Neural progenitor cell (in vitro differentiated cells): Measurements from ENCODE around the gene FTSJ3. TPM values are rescaled to one million over a fixed set of nuclear protein-coding genes. Genes with fewer than 3 reads are reported as not detected.

ENCODE experiments used
- DNase-seq: peaks from one replicate; pipeline ENCODE4 v3.0.0-alpha.2; 2016; ENCODE audit warnings: low spot score
- H2AFZ ChIP-seq: fragments of 200-600 bp; sonication (generic); replicated peaks from 2 replicates; pipeline ENCODE4 v1.6.1; 2016; ENCODE audit warnings: antibody characterized with exemption
- H3F3A ChIP-seq: fragments of 200-600 bp; sonication (generic); 2 replicates; pipeline ENCODE4 v1.6.1; 2016; ENCODE audit warnings: antibody characterized with exemption, low read depth
- H3K27ac ChIP-seq: fragments of 200-600 bp; sonication (generic); 2 replicates; pipeline ENCODE4 v1.5.1; 2016; ENCODE audit warnings: mild to moderate bottlenecking
- H3K27me3 ChIP-seq: fragments of 200-600 bp; sonication (generic); 2 replicates; pipeline ENCODE4 v1.6.1; 2016; ENCODE audit warnings: mild to moderate bottlenecking, moderate library complexity
- H3K36me3 ChIP-seq: fragments of 200-600 bp; sonication (generic); 2 replicates; pipeline ENCODE4 v1.5.1; 2016
- H3K4me1 ChIP-seq: fragments of 200-600 bp; sonication (generic); 2 replicates; pipeline ENCODE4 v1.6.1; 2016; ENCODE audit warnings: mixed run types
- H3K4me2 ChIP-seq: fragments of 200-600 bp; sonication (generic); 2 replicates; pipeline ENCODE4 v1.6.1; 2016
- H3K4me3 ChIP-seq: fragments of 200-600 bp; sonication (generic); 2 replicates; pipeline ENCODE4 v1.5.1; 2016
- H3K79me2 ChIP-seq: fragments of 200-600 bp; sonication (generic); 2 replicates; pipeline ENCODE4 v1.6.1; 2016; ENCODE audit warnings: low read depth
- H3K9ac ChIP-seq: fragments of 200-600 bp; sonication (generic); 2 replicates; pipeline ENCODE4 v1.6.1; 2016
- H3K9me3 ChIP-seq: fragments of 200-600 bp; sonication (generic); 2 replicates; pipeline ENCODE4 v1.5.1; 2016; ENCODE audit warnings: low read depth
- H4K20me1 ChIP-seq: fragments of 200-600 bp; sonication (generic); 2 replicates; pipeline ENCODE4 v1.6.1; 2016; ENCODE audit warnings: low read depth
- H3K27ac Mint-ChIP-seq: 3 replicates; pipeline ENCODE4 v1.8.0; 2021; ENCODE audit warnings: mixed read lengths
- H3K27me3 Mint-ChIP-seq: 2 replicates; pipeline ENCODE4 v1.8.0; 2022; ENCODE audit warnings: low read depth, mild to moderate bottlenecking, inconsistent platforms, moderate library complexity, mixed read lengths; ENCODE audit not compliant: insufficient read depth
- H3K36me3 Mint-ChIP-seq: 3 replicates; pipeline ENCODE4 v1.8.0; 2021; ENCODE audit warnings: mixed read lengths
- H3K4me1 Mint-ChIP-seq: 3 replicates; pipeline ENCODE4 v1.8.0; 2021; ENCODE audit warnings: mixed read lengths
- H3K4me3 Mint-ChIP-seq: 3 replicates; pipeline ENCODE4 v1.8.0; 2021; ENCODE audit warnings: mild to moderate bottlenecking, moderate library complexity, mixed read lengths
- H3K9me3 Mint-ChIP-seq: 3 replicates; pipeline ENCODE4 v1.8.0; 2020; ENCODE audit warnings: mixed read lengths
- EZH2 ChIP-seq: fragments of 200-600 bp; sonication (generic); IDR thresholded peaks from 2 replicates; pipeline ENCODE4 v1.6.1; 2017; ENCODE audit warnings: antibody characterized with exemption, mild to moderate bottlenecking, moderate library complexity
- EZH2phosphoT487 ChIP-seq: fragments of 200-600 bp; sonication (generic); IDR thresholded peaks from 2 replicates; pipeline ENCODE4 v1.6.1; 2017; ENCODE audit warnings: antibody characterized with exemption
- total RNA-seq: library from RNA; depleted of rRNA; stranded (reverse); fragments of >200 nt; gene quantifications from 2 replicates; pipeline ENCODE4 v1.2.3, GENCODE V29; 2015; ENCODE audit warnings: low replicate concordance
- TF ChIP-seq, protein P1 (sequence below): fragments of 200-600 bp; sonication (generic); IDR thresholded peaks from 2 replicates; pipeline ENCODE4 v1.5.1; 2017; ENCODE audit warnings: antibody characterized with exemption, mild to moderate bottlenecking

FTSJ3 gene
- total RNA-seq, 1 donor from 2014 or later, result 21.8 TPM

DNA sequence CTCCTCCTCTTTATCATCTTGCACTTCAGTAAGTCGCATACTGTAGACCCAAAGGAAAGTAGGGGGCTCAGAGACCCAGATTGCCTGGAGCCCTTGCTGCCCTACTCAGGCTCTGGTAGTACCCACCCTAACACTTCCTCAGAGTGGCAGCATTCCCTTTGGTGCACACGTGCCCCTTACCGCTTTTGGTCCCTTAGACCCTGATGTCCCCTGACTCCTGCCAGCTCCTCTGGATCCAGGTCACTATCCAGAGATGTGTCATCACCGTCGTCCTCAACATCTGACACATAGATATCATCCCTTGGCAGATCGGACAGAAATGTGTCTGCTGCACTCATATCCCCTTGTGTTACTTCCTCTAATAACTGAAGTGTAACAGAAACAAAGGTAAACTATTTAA is 5.7 kb downstream of the FTSJ3 start:
- Mint-ChIP-seq H3K27me3 (peaks cover 4% of the 10 kb centered on the region), H3K4me1 (peaks cover 11% of the 10 kb centered on the region), H3K36me3 (peaks cover 53% of the 10 kb centered on the region), H3K27ac (no peak overlapping the region), H3K9me3 (no peaks in the 10 kb centered on the region), H3K4me3 (no peak overlapping the region)
- Histone ChIP-seq H2AFZ (no peak overlapping the region), H3K27ac (no peak overlapping the region), H3K4me3 (no peak overlapping the region), H3K79me2 (peaks cover 20% of the 10 kb centered on the region), H3F3A (peaks cover 22% of the 10 kb centered on the region), H3K36me3 (peaks cover 21% of the 10 kb centered on the region), H3K9ac (no peak overlapping the region), H3K4me1 (peaks cover 4% of the 10 kb centered on the region), H4K20me1 (peaks cover 45% of the 10 kb centered on the region), H3K27me3 (no peaks in the 10 kb centered on the region), H3K4me2 (no peak overlapping the region), H3K9me3 (no peaks in the 10 kb centered on the region)
- no peak for DNase-seq
- TF ChIP-seq, protein P1, sequence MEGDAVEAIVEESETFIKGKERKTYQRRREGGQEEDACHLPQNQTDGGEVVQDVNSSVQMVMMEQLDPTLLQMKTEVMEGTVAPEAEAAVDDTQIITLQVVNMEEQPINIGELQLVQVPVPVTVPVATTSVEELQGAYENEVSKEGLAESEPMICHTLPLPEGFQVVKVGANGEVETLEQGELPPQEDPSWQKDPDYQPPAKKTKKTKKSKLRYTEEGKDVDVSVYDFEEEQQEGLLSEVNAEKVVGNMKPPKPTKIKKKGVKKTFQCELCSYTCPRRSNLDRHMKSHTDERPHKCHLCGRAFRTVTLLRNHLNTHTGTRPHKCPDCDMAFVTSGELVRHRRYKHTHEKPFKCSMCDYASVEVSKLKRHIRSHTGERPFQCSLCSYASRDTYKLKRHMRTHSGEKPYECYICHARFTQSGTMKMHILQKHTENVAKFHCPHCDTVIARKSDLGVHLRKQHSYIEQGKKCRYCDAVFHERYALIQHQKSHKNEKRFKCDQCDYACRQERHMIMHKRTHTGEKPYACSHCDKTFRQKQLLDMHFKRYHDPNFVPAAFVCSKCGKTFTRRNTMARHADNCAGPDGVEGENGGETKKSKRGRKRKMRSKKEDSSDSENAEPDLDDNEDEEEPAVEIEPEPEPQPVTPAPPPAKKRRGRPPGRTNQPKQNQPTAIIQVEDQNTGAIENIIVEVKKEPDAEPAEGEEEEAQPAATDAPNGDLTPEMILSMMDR, result no peak
- TF ChIP-seq EZH2 (no peak), EZH2phosphoT487 (no peak)

DNA sequence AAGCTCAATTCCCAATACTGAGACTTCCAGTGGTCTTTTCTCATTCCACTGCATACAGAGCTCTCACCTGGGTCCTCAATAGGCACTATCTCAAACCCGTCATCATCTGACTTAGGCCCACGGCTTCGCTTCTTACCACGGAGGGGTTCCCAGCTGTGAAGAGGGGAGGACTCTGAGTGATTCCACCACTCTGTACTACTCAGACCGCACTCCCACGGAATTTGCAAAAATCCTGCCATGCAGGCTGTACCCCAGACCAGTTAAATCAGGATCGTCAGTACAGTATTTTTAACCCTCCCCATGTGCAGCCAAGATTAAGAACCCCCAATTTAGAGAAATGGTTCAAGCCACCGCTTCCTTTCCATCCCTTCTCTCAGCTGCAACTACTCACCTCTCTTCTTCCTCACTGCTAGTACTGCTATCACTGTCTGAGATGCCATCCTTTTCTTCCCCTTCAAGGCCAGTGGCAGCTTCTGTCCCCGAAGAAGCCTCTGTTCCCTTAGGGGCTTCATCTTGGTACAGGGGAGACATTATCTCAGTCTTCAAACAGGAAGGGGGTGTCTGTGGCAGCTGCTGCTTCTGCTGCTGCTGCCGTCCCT is 6.4 kb downstream of the FTSJ3 start:
- H3K4me2 ChIP-seq, result no peak overlapping the region
- peaks cover 53% of the 10 kb centered on the region for H3K36me3 Mint-ChIP-seq
- H3K9me3 Mint-ChIP-seq, result no peaks in the 10 kb centered on the region
- peaks cover 4% of the 10 kb centered on the region for H3K4me1 ChIP-seq
- H3K27me3 ChIP-seq, result no peaks in the 10 kb centered on the region
- H3K9me3 ChIP-seq, result no peaks in the 10 kb centered on the region
- H3K4me3 ChIP-seq, result no peak overlapping the region
- peaks cover 28% of the 10 kb centered on the region for H3K36me3 ChIP-seq
- peaks cover 6% of the 10 kb centered on the region for H3K4me1 Mint-ChIP-seq
- H3K9ac ChIP-seq, result no peak overlapping the region
- no peak for DNase-seq
- peaks cover 29% of the 10 kb centered on the region for H3F3A ChIP-seq
- TF ChIP-seq EZH2phosphoT487 (no peak), EZH2 (no peak)
- TF ChIP-seq, protein P1, result no peak
- peaks cover 49% of the 10 kb centered on the region for H4K20me1 ChIP-seq
- no peak overlapping the region for H3K4me3 Mint-ChIP-seq
- H2AFZ ChIP-seq, result no peak overlapping the region
- H3K27ac ChIP-seq, result no peak overlapping the region
- H3K27ac Mint-ChIP-seq, result no peak overlapping the region
- peaks cover 13% of the 10 kb centered on the region for H3K79me2 ChIP-seq
- H3K27me3 Mint-ChIP-seq, result peaks cover 2% of the 10 kb centered on the region

DNA sequence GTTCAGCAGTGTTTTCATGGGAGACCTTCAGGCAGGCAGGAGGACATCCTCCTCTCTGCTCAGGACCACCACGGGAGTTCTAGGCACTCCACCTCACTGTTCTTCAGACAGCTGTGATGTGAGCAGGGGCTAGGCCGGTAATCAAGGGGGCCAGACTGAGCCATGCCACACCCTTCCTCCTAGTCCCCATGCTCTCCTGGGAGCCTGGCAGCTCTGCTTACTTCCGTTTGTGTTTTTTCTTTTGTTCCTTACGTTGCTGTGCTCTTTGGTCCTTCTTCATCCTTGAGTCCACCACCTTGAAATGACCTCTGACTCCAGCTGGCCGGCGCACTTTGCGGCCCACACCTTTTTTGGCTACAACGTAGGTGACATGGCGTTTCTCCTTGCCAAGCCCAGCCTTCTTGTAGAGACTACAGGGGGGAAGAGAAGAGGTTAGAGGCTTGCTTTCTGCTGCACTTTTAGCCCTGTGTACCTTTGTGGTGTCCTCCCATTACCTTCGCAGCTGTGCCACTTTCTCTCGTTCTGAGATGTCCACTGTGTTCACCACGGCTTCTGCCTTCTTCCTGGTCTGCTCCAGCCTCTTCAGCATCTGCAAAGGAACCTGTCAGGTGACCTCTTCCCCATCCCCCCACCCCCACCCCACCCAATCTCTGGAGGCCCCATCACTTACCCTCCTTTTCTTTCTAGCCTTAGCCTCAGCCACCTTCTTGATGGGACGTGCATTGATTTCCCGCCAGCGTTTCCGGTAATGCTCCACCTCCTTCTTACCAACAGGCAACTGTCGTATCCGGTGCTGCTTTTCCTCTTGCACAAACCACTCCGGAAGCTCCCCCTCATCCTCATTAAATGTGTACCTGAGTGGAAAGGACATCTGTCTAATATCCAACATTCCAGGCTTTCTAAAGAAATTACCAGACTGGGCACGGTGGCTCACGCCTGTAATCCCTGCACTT is 7.6 kb downstream of the FTSJ3 start:
- H3K4me3 ChIP-seq, result no peak overlapping the region
- no peaks in the 10 kb centered on the region for H3K9me3 Mint-ChIP-seq
- no peaks in the 10 kb centered on the region for H3K4me1 ChIP-seq
- peaks cover 49% of the 10 kb centered on the region for H4K20me1 ChIP-seq
- peaks cover 54% of the 10 kb centered on the region for H3K36me3 Mint-ChIP-seq
- H3K4me2 ChIP-seq, result no peak overlapping the region
- H3K36me3 ChIP-seq, result peaks cover 35% of the 10 kb centered on the region
- H3K9ac ChIP-seq, result no peak overlapping the region
- TF ChIP-seq, protein P1, result no peak
- no peak for TF ChIP-seq EZH2
- no peak for TF ChIP-seq EZH2phosphoT487
- H3F3A ChIP-seq, result peaks cover 38% of the 10 kb centered on the region
- peaks cover 2% of the 10 kb centered on the region for H3K27me3 Mint-ChIP-seq
- no peaks in the 10 kb centered on the region for H3K9me3 ChIP-seq
- no peak overlapping the region for H2AFZ ChIP-seq
- no peaks in the 10 kb centered on the region for H3K4me1 Mint-ChIP-seq
- H3K79me2 ChIP-seq, result peaks cover under 1% of the 10 kb centered on the region
- no peak overlapping the region for H3K27ac Mint-ChIP-seq
- no peaks in the 10 kb centered on the region for H3K27me3 ChIP-seq
- H3K4me3 Mint-ChIP-seq, result no peak overlapping the region
- DNase-seq, result no peak
- H3K27ac ChIP-seq, result no peak overlapping the region
